Thyroid gland (tissue), 4 donors: ENCODE measurements around the gene TNNI2. TPM values are rescaled to one million over a fixed set of nuclear protein-coding genes. Genes with fewer than 3 reads are reported as not detected.
"Not testable (repeated sequence)": the region's sequence is repeated elsewhere in the genome, so short reads cannot be mapped to it uniquely, and the experiment has no call there.

Experiments
- DNase-seq, 2 donors: peaks; one replicate each; pipeline ENCODE4 v3.0.0-alpha.2; 2019
- H3K27ac ChIP-seq, 3 donors: fragments of 200-600 bp; sonication (generic); 1 replicate in 2 of 3; 2 replicates in 1 of 3; pipeline ENCODE4 v1.5.1; 2016 to 2019; ENCODE audit warnings: mild to moderate bottlenecking in 1 of 3, moderate library complexity in 1 of 3
- H3K27me3 ChIP-seq: fragments of 200-600 bp; sonication (generic); one replicate; pipeline ENCODE4 v1.5.1; 2019
- H3K36me3 ChIP-seq, 2 donors: fragments of 200-600 bp; sonication (generic); one replicate each; pipeline ENCODE4 v1.5.1; 2016 to 2019
- H3K4me1 ChIP-seq, 2 donors: fragments of 200-600 bp; sonication (generic); one replicate each; pipeline ENCODE4 v1.5.1; 2017 to 2019
- H3K4me3 ChIP-seq, 3 donors: fragments of 200-600 bp; sonication (generic); replicated peaks in 1 of 3; 1 replicate in 2 of 3; 2 replicates in 1 of 3; pipeline ENCODE4 v1.5.1; 2016; ENCODE audit warnings: mild to moderate bottlenecking in 1 of 3
- H3K9me3 ChIP-seq: fragments of 200-600 bp; sonication (generic); one replicate; pipeline ENCODE4 v1.5.1; 2017
- CTCF ChIP-seq, 6 experiments: fragments of 200-600 bp in 3 of 6; fragments of 450-650 bp in 3 of 6; sonication (generic) in 3 of 6; IDR thresholded peaks; one replicate each; pipeline ENCODE4 v1.5.1; 2016 to 2019; ENCODE audit warnings: antibody characterized with exemption in 6 of 6, mild to moderate bottlenecking in 2 of 6, inconsistent platforms in 1 of 6, moderate library complexity in 1 of 6
- POLR2A ChIP-seq, 2 donors: fragments of 450-650 bp; IDR thresholded peaks; one replicate each; pipeline ENCODE4 v1.6.1; 2017; ENCODE audit warnings: antibody characterized with exemption in 2 of 2, mild to moderate bottlenecking in 2 of 2, moderate library complexity in 1 of 2
- WGBS, 2 donors: methylation state at CpG; one replicate each; pipeline ENCODE4 v1.1.5; 2017; 5-methylcytosine and 5-hydroxymethylcytosine counted together
- intact Hi-C: fragments of 100-400 bp; cut with DNase I; formaldehyde crosslinking; loops from one replicate; pipeline ENCODE4 v1.15.1; 2023
- total RNA-seq, 4 donors: library from RNA; depleted of rRNA; stranded (reverse); fragments of >200 nt; gene quantifications; one replicate each; pipeline ENCODE4 v1.2.3, GENCODE V29; 2016

Gene TNNI2
- total RNA-seq, 4 donors from 2014 or later = not detected

DNA sequence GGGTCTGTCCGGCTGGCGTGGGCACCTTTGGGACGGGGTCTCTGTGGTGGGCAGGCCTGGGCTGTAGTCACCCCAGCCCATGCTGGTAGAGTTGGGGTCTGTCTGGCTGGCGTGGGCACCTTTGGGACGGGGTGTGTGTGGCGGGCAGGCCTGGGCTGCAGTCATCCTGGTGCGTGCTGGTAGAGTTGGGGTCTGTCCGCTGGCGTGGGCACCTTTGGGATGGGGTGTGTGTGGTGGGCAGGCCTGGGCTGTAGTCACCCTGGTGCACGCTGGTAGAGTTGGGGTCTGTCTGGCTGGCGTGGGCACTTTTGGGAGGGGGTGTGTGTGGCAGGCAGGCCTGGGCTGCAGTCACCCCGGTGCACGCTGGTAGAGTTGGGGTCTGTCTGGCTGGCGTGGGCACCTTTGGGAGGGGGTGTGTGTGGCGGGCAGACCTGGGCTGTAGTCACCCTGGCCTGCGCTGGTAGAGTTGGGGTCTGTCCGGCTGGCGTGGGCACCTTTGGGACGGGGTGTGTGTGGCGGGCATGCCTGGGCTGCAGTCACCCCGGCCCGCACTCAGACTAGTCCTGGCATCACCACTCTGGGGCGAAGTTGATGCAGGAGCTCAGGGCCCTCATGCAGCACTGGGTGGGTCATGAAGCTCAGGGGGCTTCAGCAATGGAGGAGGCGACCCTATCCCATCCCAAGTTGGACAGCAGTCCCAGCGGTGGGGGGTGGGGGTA is 33.6 kb downstream of the TNNI2 start:
- Histone ChIP-seq H3K27me3 (no peaks in the 10 kb centered on the region), H3K4me3 (no peak overlapping the region), H3K9me3 (no peaks in the 10 kb centered on the region), H3K27ac (no peak overlapping the region), H3K4me1 (peaks cover 0 to 7% of the 10 kb centered on the region in 2 donors), H3K36me3 (no peaks in the 10 kb centered on the region)
- DNase-seq = no peak
- intact Hi-C loops = no loop called here
- WGBS, 2 donors = 84 to 91% methylated on average over 6 to 20 of the region's 25 CpGs
- TF ChIP-seq CTCF (IDR thresholded peaks at IDR 0.05) = no peak
- no peak for TF ChIP-seq POLR2A (IDR thresholded peaks at IDR 0.05)

GRCh38 chr11:1873048-1873812 is 34.4 kb downstream of the TNNI2 start:
- intact Hi-C loops = no loop called here
- H3K36me3 ChIP-seq = no peaks in the 10 kb centered on the region
- H3K27ac ChIP-seq = no peak overlapping the region
- no peaks in the 10 kb centered on the region for H3K9me3 ChIP-seq
- WGBS, 2 donors = 19 to 43% methylated on average over 9 to 11 of the region's 11 CpGs
- no peak for TF ChIP-seq CTCF (IDR thresholded peaks at IDR 0.05)
- TF ChIP-seq POLR2A (IDR thresholded peaks at IDR 0.05) = no peak
- no peaks in the 10 kb centered on the region for H3K27me3 ChIP-seq
- H3K4me3 ChIP-seq = no peak overlapping the region
- peaks cover 0 to 7% of the 10 kb centered on the region in 2 donors for H3K4me1 ChIP-seq
- no peak for DNase-seq

DNA sequence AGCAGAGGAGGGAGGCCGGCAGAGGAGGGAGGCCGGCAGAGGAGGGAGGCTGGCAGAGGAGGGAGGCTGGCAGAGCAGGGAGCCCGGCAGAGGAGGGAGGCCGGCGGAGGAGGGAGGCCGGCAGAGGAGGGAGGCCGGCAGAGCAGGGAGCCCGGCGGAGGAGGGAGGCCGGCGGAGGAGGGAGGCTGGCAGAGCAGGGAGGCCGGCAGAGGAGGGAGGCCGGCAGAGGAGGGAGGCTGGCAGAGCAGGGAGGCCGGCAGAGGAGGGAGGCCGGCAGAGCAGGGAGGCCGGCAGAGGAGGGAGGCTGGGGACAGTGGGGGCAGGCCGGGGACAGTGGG is 35.0 kb downstream of the TNNI2 start:
- 80 to 86% methylated on average over 15 to 17 of the region's 17 CpGs for whole genome bisulfite sequencing, 2 donors
- H3K4me1 ChIP-seq, H3K27me3 ChIP-seq, H3K27ac ChIP-seq, H3K36me3 ChIP-seq, H3K9me3 ChIP-seq, H3K4me3 ChIP-seq, DNase-seq, intact Hi-C loops: not testable (repeated sequence)

DNA sequence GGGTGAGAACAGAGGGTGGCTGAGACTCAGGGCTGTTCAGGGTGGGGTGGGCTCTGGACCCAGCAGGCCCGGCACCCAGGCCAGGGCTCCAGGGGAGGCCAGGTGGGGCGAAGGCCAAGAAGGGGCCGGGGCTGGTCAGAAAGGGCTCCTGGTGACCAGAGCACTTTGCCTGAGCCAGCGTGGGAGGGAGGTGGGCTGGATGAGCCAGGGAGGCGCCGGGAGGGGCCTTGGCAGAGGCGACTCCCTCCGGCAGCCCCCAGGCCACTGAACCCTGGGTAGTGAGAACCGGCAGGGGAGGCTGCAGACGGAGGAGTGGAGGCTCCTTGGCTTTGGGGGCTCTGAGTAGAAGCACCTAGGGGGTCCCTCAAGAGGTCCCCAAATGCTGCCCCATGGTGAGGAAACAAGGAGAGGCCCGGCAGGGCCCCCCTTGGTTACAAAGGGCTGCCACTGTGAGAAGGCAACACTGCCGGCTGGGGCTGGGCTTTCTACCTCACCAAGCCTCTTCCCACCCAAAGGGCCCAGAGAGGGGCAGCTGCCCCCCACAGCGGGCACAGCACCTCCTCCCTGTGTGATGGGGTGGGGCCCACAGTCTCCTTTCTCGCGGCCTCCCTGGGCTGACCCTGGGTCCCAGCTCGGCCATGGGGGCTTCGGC is 35.8 kb downstream of the TNNI2 start:
- H3K4me3 ChIP-seq, H3K36me3 ChIP-seq, H3K9me3 ChIP-seq, DNase-seq, H3K4me1 ChIP-seq, intact Hi-C loops, H3K27me3 ChIP-seq: not testable (repeated sequence)
- peak overlapping the region in 1 of 3 donors; percentile 17 for H3K27ac ChIP-seq
- WGBS, 2 donors = 75 to 81% methylated on average over 11 to 12 of the region's 17 CpGs

DNA sequence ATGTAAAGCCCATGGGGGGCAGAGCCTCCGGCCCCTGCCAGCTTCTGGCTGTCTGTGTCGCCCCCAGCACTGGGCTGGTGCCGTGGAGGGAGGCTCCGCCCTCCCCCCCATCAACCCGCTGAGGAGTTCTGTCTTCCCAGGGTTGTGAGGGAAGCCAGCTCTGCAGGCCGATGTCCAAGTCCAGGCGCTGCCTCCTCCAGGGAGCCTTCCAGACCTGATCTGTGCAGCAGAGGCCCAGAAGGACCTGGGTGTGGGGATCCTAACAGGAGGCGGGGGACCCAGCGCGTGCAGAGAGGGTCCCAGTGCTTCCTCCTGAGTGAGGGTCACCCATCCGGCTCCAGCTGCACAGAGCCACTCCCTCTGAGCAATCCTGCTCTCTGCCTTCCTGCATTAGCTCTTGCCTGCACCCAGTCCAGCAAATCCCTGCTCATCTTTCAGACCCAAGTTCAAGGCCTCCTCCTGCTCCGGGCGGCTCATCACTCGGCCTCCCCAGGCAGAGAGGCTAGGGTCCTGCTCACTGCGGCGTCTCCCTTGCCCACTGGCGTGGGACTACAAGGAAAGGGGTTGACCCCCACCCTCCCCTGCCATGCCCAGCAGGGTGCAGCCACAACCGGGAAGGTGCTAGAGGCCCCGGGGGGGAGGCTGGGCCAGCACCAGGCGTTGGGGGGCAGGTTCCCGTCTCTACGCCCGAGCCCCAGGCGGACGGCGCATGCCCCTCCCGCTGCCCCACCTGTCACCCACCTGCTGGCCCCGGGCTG is 36.5 kb downstream of the TNNI2 start:
- H3K4me1 ChIP-seq = peaks cover 0 to 9% of the 10 kb centered on the region in 2 donors
- no peaks in the 10 kb centered on the region for H3K36me3 ChIP-seq
- H3K27ac ChIP-seq = peak overlapping the region in 1 of 3 donors; percentile 17
- peak in 1 of 2 donors; percentile 0 for DNase-seq
- H3K27me3 ChIP-seq = no peaks in the 10 kb centered on the region
- TF ChIP-seq CTCF (IDR thresholded peaks at IDR 0.05) (no peak), POLR2A (IDR thresholded peaks at IDR 0.05) (no peak)
- no peaks in the 10 kb centered on the region for H3K9me3 ChIP-seq
- WGBS, 2 donors = 84 to 87% methylated on average over 9 to 17 of the region's 28 CpGs
- intact Hi-C loops = no loop called here
- H3K4me3 ChIP-seq = no peak overlapping the region

DNA sequence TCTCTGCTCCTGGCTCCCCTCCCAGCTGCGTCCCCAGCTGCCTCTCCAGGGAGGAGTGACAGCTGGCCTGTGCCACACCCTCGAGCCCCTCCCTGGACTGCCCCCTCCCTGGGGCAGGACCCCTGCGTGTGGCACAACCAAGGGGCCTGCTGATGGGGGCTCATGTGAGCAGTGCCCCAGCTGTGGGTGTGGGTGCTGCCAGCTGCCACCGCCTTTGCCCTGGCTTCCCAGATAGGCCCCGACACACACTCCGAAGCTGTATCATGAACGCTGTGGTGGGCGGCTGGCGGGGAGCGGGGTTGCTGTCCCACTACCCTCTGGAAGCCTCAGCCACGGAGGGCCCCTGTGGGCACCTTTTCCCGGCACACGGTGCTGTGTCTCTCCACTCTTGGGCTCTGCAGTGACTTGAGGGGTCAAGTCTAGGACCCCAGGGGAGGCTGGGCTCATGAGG is 37.1 kb downstream of the TNNI2 start:
- intact Hi-C loops, DNase-seq: not testable (repeated sequence)
- WGBS, 2 donors = 83 to 90% methylated on average over 1 to 4 of the region's 13 CpGs

More for the DNA sequence above, 37.1 kb downstream of the TNNI2 start:
- H3K9me3 ChIP-seq, H3K36me3 ChIP-seq, H3K4me3 ChIP-seq, H3K27me3 ChIP-seq: not testable (repeated sequence)
- Histone ChIP-seq H3K4me1 (peaks cover 0 to 15% of the 10 kb centered on the region in 2 donors), H3K27ac (peak overlapping the region in 1 of 3 donors; percentile 17)
